ENCODE measurements around the gene SLC22A23. TPM values are rescaled to one million over a fixed set of nuclear protein-coding genes. Genes with fewer than 3 reads are reported as not detected.

SLC22A23 gene
- total and polyA plus RNA-seq, 2 of the 4 experiments (the other 2 are of a cell fraction) = 0.72 to 1.6 TPM

DNA sequence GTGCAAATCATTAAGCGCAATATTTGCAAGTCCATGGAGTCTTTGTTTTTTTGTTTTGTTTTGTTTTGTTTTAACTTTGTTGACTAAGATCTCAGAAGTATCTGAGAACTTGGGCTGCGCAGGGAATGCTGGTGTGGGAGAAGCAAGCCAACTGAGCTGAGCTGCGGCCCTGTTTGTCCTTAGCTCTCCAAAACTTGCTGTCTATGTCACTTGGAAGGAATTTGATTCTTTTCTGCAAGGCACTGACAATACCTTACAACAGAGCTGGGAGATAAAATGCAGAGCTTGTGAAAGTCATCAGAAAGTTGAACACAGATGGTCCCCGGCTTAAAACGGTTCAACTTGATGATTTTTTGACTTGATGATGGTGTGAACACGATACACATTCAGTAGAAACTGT lies 5.4 kb downstream of the SLC22A23 start:
- H2AK9ac ChIP-seq (replicated peaks; ENCODE audit: low read depth, low read length, poor library complexity) = no peak overlapping the region
- H3K18ac ChIP-seq (ENCODE audit: low read depth, low read length) = no peak overlapping the region
- no peaks in the 10 kb centered on the region for H3K79me1 ChIP-seq (ENCODE audit: low read depth in 1 of 2, low read length in 2 of 2)
- H4K8ac ChIP-seq (ENCODE audit: low read depth in 2 of 2, low read length in 2 of 2) = no peak overlapping the region
- H4K20me1 ChIP-seq (ENCODE audit: insufficient read depth, low read length) = 0 out of 2 replicates have a peak, but pooled peaks cover 4% of the 10 kb centered on the region
- DNase-seq = no peak
- ATAC-seq (ENCODE audit: low read depth) = no peak
- H3K27ac ChIP-seq (ENCODE audit: insufficient read depth, low read length) = no peak overlapping the region
- H2BK20ac ChIP-seq (ENCODE audit: low read depth, low read length) = no peak overlapping the region
- 90% methylated on average over 3 of the region's 6 CpGs; no CpG with 5 or more reads in 1 of the 2 experiments for WGBS, 2 experiments (ENCODE audit: extremely low coverage in 2 of 2, insufficient read length in 1 of 2)
- no peak overlapping the region for H3K9ac ChIP-seq (ENCODE audit: low read depth, low read length)
- H3K14ac ChIP-seq (replicated peaks; ENCODE audit: low read depth, low read length) = no peak overlapping the region
- H3K4me1 ChIP-seq (ENCODE audit: control insufficient read depth, insufficient read depth, low read length) = no peaks in the 10 kb centered on the region
- no peak overlapping the region for H2BK15ac ChIP-seq (ENCODE audit: low read depth, low read length)
- no peak overlapping the region for H2AK5ac ChIP-seq (ENCODE audit: low read depth, low read length)
- H3K4me2 ChIP-seq (ENCODE audit: low read depth, low read length) = no peak overlapping the region
- H3K9me1 ChIP-seq (ENCODE audit: insufficient read depth, low read length) = no peaks in the 10 kb centered on the region
- no peak overlapping the region for H2BK120ac ChIP-seq (ENCODE audit: low read depth, low read length)
- CTCF ChIA-PET = no interaction called here
- in situ Hi-C loops (cut with MboI; ENCODE audit: low sequenced_read_pairs) (no loop called here), dilution Hi-C loops (cut with HindIII; ENCODE audit: low sequenced_read_pairs, unreplicated experiment) (no loop called here), intact Hi-C loops (cut with micrococcal nuclease) (no loop called here)
- H3K4me3 ChIP-seq (ENCODE audit: insufficient read depth, low read depth, low read length) = no peak overlapping the region
- H2BK5ac ChIP-seq (ENCODE audit: low read depth, low read length, poor library complexity, severe bottlenecking) = no peak overlapping the region
- no peak overlapping the region for H4K91ac ChIP-seq (ENCODE audit: insufficient read depth, low read depth, low read length)
- H3K9me3 ChIP-seq (ENCODE audit: control insufficient read depth, insufficient read depth, low read length) = no peaks in the 10 kb centered on the region
- no peak overlapping the region for H3K23ac ChIP-seq (ENCODE audit: low read depth, low read length)
- no peaks in the 10 kb centered on the region for H3K36me3 ChIP-seq (ENCODE audit: control insufficient read depth, insufficient read depth, low read length)
- no peak overlapping the region for H4K5ac ChIP-seq (ENCODE audit: low read depth, low read length)
- no TSS peak for BruUV-seq (replicated peaks)
- H3K56ac ChIP-seq (ENCODE audit: extremely low read depth, insufficient read depth, low read length) = no peak overlapping the region
- peaks cover 47% of the 10 kb centered on the region for H3K27me3 ChIP-seq (ENCODE audit: control insufficient read depth, insufficient read depth, low read length)
- POLR2A ChIA-PET (ENCODE audit: unreplicated experiment) = no interaction called here
- no peak overlapping the region for H2AFZ ChIP-seq (replicated peaks; ENCODE audit: low read length, poor library complexity)
- TF ChIP-seq CEBPB (IDR thresholded peaks at IDR 0.05; ENCODE audit: low read depth, low read length) (no peak), FOS (IDR thresholded peaks at IDR 0.05; ENCODE audit: low read depth, low read length) (no peak), NFE2L2 (IDR thresholded peaks at IDR 0.05; ENCODE audit: low read depth, low read length) (no peak), RAD21 (IDR thresholded peaks at IDR 0.05; ENCODE audit: low read length) (no peak), CHD1 (IDR thresholded peaks at IDR 0.05; ENCODE audit: low read depth, low read length) (no peak), RFX5 (IDR thresholded peaks at IDR 0.05; ENCODE audit: low read depth, low read length) (no peak), SMC3 (IDR thresholded peaks at IDR 0.05; ENCODE audit: low read depth, low read length) (no peak), MAZ (IDR thresholded peaks at IDR 0.05; ENCODE audit: borderline replicate concordance, low read depth, low read length) (no peak), MAFK (IDR thresholded peaks at IDR 0.05; ENCODE audit: low read depth, low read length) (no peak), BHLHE40 (IDR thresholded peaks at IDR 0.05; ENCODE audit: low read depth, low read length) (no peak), POLR2A (IDR thresholded peaks at IDR 0.05; ENCODE audit: low read depth, low read length) (no peak)
- TF ChIP-seq, protein P1, sequence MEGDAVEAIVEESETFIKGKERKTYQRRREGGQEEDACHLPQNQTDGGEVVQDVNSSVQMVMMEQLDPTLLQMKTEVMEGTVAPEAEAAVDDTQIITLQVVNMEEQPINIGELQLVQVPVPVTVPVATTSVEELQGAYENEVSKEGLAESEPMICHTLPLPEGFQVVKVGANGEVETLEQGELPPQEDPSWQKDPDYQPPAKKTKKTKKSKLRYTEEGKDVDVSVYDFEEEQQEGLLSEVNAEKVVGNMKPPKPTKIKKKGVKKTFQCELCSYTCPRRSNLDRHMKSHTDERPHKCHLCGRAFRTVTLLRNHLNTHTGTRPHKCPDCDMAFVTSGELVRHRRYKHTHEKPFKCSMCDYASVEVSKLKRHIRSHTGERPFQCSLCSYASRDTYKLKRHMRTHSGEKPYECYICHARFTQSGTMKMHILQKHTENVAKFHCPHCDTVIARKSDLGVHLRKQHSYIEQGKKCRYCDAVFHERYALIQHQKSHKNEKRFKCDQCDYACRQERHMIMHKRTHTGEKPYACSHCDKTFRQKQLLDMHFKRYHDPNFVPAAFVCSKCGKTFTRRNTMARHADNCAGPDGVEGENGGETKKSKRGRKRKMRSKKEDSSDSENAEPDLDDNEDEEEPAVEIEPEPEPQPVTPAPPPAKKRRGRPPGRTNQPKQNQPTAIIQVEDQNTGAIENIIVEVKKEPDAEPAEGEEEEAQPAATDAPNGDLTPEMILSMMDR (conservative IDR thresholded peaks at IDR 0.05; ENCODE audit: low read depth, low read length) = no peak
- TF ChIP-seq, protein P2, sequence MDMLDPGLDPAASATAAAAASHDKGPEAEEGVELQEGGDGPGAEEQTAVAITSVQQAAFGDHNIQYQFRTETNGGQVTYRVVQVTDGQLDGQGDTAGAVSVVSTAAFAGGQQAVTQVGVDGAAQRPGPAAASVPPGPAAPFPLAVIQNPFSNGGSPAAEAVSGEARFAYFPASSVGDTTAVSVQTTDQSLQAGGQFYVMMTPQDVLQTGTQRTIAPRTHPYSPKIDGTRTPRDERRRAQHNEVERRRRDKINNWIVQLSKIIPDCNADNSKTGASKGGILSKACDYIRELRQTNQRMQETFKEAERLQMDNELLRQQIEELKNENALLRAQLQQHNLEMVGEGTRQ (IDR thresholded peaks at IDR 0.05; ENCODE audit: low read depth, low read length) = no peak
- no peak overlapping the region for H3K4ac ChIP-seq (ENCODE audit: low read depth, low read length)
